HL-60/S4 treated with phorbol 12-myristate 13-acetate at 8.2 ng/mL for 4 days and 3 days (cell line): ENCODE results near the gene PLAAT1.

ENCODE experiments used
- in situ Hi-C: fragments of 300-500 bp; cut with MboI; formaldehyde crosslinking; loops from 2 replicates; pipeline ENCODE4 v1.15.0; 2022; ENCODE audit warnings: low sequenced_read_pairs

Gene PLAAT1

DNA sequence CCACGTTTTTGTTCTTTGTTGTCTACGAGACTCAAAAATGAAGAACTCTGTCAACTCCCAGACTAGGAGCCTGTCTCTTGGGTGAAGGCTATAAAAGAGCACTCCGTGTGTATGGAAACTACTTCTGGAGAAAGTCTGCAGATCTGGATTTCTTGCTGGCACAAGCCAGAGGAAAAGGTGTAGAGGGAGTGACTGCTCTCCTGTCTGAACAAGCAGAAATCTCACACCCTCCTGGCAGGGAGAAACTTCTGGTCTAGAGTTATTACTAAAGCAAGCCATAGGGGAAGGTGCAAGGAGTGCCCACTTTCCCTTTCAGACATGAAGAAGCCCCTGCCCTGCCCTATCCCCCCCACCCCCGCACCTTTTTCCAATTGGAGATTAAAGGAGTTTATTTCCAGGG, 9.5 kb downstream of the PLAAT1 start:
- in situ Hi-C loops: no loop called here

DNA sequence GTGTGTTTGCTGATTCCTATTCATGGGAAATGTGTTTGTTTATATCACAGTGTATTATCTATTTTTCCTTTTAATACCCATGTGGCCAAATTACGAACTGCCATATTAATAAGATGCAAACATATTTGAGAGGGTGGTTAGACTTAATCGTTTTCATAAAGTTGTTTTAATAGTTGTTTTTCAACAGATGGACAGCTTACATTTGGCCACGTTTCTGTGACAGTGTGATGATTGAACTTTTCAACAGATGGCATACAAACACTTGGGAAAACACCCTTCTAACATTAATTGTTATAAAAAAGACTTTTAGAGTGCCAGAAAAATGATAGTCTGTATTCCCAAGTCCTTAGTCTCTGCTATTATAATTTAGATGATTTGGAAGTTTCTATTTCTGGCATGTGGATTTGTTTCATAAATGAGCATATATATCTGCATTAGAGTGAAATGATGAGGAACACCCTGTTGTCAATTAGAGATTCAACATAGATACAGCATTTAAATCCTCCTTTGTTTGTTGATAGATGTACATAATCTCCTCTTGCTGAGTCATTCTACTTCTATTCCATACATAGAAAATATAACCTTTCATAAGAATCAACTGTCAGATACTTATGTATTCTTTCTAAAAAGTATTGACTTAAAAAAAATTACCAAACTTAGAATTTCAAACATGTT, 13.1 kb downstream of the PLAAT1 start:
- in situ Hi-C loops: no loop called here

DNA sequence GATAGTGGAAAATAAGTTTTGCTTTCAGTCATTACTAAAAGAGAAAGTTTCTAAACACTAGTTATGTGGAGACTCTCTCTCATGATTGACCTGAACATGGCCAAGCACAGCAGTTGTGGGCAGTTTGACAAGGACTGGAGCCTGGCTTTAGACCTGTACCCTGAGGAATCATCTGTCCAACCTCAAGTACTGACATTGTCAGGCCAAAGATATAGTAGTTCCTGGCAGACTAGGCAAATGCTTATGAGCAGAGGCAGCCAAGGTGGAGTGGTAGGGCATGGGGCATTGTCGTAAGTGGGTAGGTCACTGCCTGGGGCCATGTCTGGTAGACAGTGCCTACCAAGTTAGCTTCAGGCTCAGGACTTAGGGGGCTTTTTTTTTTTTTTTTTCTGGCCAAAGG, 20.9 kb downstream of the PLAAT1 start:
- in situ Hi-C loops: no loop called here

DNA sequence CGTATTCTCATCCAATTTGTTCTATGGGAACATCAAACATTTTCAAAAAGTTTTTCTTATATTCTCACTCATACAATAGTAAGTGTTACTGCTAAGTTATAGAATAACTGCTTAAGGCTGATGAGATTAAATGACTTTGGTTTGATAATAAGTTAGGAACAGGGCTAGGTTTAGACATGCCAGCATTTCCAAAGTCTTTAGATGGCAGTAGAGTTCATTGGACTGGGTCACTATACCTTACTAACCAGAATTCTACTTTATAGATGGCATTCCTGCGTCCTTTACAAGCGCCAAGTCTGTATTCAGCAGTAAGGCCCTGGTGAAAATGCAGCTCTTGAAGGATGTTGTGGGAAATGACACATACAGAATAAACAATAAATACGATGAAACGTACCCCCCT, 21.7 kb downstream of the PLAAT1 start:
- in situ Hi-C loops: no loop called here

DNA sequence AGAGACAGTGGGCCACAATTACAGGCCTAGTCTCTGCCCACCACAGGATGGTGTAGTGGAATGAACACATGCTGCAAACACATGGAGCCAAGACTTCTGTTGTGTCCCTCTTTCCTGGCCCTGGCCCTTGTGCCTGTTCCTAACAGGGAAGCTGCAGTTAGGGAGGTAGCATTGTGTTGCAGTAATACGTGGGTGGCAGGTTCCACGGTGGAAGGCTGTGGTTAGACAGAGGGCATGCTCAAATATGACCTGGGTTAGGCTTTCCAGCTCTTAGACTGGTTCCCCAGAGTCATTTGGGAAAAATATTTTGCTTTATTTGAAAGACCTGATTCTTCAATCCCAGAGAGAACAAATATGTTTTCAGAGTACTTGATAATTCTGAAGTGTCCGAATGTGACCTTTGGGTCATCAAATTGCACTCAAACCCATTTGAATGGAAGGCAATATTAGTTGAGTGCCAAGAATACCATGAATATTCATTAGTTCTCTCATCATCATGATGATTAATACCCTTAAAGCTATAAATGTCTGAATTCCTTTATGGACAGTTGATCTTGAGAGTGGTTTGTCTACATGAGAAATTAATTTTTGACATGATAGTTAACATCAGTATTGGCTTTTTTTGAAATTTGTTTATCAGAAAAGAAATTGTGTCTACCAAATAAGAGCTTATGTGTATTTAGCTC, 28.5 kb downstream of the PLAAT1 start:
- in situ Hi-C loops: no loop called here

DNA sequence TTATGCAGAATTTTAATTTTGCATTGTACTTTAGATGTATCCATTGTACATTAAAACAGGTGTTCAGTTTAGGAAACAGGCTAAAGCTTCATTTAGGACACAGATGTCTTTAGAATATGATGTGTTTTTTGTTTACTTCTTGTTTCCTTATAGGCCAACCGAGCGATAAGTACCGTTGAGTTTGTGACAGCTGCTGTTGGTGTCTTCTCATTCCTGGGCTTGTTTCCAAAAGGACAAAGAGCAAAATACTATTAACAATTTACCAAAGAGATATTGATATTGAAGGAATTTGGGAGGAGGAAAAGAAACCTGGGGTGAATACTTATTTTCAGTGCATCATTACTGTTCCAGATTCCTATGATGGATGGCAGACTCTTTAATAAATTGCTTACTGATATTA, 29.4 kb downstream of the PLAAT1 start:
- in situ Hi-C loops: no loop called here

DNA sequence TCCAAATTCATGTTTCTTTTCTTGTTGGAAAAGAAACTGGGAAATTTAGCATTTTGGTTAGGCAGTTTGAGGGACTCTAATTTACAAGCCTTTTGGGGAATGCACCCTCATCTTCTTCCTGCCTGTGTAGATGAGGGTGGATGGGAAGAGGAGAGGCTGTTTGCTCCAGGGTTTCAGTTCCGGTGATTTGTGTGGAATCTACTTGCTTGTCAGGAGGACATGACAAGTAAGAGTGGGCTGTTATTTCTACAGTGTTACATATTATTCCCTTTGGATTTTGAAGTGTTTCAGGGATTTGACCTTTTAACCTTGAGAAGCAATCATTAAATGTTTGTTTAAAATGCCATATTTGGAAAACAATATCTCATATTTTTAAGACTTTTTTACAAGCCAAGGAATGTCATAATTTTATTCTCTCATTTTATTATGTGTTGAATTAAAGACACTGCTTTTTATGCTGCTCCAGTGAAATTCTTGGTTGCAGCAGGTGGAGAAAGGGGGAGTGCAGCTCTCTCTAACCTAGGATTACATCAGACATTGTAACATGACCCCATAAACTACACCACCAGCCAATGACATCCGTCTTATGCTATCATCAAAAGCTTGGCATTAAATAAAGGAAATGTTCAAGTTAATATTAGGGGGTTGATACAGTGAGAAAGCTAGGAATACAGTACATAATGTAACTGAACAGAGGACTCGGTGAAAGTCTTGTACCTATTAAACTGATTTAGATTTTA, 30.2 kb downstream of the PLAAT1 start:
- in situ Hi-C loops: no loop called here

DNA sequence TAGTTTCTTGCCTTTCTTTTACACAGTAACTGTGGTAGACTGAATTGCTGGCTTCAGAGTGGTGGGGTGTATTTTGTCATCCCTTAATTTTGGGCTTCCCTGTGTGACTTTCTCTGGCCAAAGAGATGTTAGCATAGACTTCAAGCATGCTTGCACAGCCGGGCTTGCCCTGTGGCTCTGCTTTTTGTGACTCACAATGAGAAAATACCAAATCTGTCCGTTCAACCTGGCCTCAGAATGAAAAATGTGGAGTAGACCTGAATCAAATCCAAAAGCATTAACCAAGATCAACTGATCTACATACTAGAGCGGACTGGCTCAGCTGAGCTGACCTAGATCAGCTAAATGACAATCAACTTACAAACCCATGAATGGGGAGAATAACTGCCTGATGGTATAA, 51.4 kb downstream of the PLAAT1 start:
- in situ Hi-C loops: no loop called here

DNA sequence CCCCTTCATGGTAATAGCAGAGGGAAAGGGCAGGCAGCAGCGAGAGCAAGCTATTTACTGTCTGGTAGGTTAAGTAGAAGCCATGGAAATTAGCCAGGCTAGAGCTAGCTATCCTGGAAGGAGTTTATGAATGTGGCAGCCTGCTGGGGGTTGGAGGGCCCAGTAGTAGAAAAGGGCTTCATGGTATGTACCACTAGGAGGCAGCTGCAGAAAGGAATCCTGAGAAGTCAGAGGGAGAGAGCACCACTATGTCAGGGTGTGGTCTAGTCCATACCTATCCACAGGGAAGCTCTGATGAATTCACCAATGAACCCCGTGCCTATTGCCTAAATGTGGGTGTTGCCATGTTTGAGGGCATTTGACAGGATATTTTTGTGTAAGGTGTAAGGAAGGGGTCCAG, 55.0 kb downstream of the PLAAT1 start:
- in situ Hi-C loops: no loop called here

DNA sequence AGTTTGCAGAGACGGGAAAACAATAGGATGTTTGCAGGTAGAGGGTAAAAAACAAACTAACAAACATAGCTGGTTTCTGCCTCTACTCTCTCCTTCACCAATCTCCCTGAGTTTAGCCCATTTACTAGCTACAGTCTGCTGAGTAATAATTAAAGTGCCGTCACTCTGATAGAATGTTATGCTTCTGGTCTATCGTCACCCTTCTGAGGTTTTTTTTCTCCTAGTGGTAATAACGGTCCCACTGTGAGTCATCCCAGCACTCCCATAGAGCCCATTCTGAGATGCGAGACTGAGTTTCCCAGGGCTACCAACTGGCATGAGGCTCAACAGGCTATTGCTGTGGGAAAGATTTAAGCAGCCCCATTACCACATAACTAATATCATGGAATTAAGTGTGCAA, 56.4 kb downstream of the PLAAT1 start:
- in situ Hi-C loops: no loop called here

DNA sequence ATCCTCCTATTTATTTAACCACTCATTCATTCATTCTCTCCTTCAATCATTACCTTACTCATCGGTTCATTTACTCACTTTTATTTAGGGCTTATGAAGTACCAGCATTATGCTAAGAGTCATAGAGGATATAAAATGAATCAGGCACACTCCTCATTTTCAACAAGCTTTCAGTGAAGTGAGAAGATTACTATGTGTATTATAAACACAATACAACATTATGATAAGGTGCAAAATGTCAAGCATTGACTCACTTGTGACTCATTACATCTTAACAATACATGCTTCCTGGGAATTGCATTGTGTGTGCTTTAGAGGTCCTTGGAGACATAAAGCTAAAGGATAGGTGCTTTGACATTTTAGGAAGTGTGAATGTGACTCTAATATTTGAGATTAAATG, 60.4 kb downstream of the PLAAT1 start:
- in situ Hi-C loops: no loop called here

DNA sequence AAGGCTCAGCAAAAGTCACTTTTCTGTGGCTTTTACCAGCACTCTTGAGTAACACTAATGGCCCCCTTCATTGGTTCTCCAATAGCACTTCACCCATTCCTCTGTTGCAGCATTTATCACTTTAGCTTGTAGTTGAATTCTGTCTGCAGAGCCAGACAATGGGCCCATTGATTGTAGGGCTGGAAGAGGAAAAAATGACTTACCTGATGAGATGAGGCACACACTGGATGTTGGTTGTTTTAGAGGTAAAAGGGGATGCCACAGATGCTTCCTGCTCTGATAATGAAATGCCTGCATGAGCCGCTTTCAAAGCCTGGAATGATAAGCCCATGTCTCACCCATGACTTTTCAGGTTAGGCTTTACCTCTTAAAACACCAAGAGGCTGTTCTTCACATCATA, 64.3 kb downstream of the PLAAT1 start:
- in situ Hi-C loops: no loop called here

DNA sequence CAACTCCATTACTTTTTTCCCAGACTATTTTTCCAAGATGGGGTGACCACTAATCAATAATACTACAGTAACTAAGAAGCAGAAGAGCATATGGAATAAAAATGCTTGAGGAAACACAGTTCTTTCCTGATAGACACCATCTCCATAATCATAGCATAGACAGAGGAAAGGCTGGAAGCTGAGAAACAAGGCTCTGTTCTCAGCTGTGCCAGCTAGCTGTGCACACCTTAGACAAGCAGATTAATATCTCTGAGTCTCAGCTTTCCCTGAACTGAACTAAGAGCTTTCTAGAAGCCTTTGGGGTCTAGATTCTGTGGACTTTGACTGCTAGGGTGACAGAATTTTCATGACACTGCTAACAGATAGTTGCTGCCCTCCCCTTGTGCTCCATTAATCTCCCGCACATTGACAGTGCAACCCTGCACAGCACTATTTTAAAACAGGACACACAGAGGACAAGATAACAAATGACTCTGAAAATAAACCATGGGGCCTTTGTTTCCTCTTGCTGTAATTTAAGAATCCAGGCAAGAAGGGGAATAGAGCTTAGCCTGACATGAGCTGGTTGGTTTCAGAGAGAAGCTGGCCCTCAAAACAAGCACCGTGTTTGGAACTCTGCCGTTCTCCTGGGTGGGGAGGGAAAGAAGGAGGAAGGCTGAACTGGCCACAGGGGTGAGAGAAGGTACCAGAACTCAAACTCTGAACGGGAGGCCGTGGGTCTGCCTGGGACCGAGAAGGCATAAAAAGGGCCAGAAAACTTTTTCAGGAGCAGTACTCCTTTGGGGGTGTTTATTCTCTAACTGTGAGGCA, 70.1 kb downstream of the PLAAT1 start:
- in situ Hi-C loops: no loop called here

DNA sequence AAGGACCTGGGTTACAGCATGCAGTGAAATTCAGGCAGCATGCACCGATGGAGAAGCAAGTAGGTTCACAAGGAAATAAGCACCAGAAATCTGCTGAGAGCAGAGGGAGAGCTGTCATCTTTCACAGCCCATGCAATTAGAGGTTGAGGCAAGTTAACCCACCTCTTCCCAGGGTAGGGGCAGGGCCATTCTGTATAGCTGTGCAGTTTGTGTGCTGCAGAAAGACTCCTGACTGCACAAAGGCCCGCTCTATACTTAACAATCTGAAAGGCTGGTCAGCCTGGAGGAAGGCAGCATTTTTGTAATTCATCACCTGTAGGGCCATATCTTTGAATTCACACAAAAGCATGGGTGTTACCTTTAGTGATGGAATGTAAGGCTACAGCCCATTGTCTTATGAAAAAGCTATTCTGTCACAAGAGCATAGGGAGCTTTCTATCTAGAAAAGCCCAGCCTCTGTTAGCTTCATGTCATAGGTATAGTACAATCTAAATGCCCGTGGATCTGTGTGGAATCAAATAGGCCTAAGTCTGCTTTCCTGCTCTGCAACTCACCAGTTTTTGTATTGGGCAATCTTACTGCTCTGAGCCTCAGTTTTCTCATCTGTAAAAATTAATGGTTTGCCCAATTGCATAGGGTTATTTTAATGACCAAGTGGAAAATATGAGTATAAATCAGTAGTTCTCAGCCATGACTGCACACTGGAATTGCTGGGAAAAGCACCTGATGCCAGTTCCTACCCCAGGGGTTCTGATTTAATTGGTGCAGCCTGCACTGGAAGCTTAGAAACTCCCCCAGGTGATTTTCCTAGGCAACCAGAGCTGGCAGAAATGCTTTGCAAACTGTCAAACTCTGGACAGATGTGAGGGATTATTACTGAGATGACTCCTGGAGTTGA, 72.3 kb downstream of the PLAAT1 start:
- in situ Hi-C loops: no loop called here

DNA sequence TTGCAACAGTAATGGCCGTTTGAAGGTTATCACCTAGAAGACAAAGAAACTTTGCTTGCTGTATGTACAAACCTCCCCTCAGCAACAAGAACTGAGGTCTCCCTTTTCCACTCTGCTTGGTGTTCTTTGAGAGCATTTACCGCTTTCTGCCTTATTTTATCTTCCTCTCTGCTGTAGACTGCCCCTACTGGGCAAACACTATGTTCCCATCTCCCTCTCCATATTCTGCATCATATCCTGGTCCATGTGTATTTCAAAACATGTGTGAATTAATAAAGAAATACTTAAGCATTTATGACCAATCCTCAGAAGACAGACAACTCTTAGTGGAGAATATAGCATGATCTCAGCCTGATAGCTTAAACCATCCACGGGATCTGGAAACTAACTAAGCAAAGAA, 73.1 kb downstream of the PLAAT1 start:
- in situ Hi-C loops: no loop called here

DNA sequence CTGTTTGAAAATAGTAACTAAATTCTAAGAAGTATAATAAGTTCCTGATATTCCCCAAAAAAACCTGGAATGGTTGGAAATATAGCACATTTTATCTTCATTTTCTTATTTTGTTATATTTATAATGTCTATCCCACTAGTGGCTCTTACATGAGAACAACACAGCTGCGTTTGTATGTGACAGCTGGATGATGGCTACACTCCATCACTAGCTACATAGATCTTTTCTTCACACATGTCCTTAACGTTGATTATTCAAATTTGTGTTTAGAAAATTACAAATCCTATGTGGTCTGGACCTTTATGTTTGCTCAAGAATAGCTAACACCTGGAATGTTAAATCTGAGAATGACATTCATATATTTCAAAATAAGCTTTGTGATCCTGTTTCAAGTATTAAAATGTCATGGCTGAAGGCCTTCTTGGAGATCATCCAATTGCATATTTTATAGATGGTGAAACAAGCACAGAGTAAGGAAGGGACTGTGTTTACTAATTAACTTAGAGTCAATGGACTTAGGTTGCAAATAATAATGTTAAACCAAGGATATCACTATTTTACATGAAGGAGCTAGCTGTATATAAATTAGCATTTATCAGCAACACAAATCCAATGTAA, 76.8 kb downstream of the PLAAT1 start:
- in situ Hi-C loops: no loop called here
